Pancreas (tissue), 10 donors: ENCODE results near the gene HOXA10. TPM values are rescaled to one million over a fixed set of nuclear protein-coding genes. Genes with fewer than 3 reads are reported as not detected.
A peak's percentile ranks its signal among the peaks of the same experiment; 100 is the strongest.

Experiments
- ATAC-seq, 4 donors: fragments of 200-7000 bp; cut with Tn5 transposase; one replicate each; pipeline versions ENCODE4 v1.8.0 to v1.9.1; 2020; ENCODE audit warnings: mild to moderate bottlenecking in 4 of 4, moderate library complexity in 4 of 4
- DNase-seq, 6 donors: peaks; one replicate each; pipeline ENCODE4 v3.0.0-alpha.2; 2020
- FAIRE-seq: peaks from 2 replicates; lab custom pipeline; 2012; peaks lifted over from hg19 to GRCh38; lab: Jason Lieb, UNC
- H3K27ac ChIP-seq, 4 donors: fragments of 200-600 bp; sonication (generic); 1 replicate in 3 of 4; 2 replicates in 1 of 4; pipeline versions ENCODE4 v1.5.0 to v1.8.0; 2020
- H3K27me3 ChIP-seq, 4 donors: fragments of 200-600 bp; one replicate each; pipeline ENCODE4 v1.8.0; 2021
- H3K36me3 ChIP-seq, 3 donors: fragments of 200-600 bp; sonication (generic) in 1 of 3; one replicate each; pipeline versions ENCODE4 v1.5.0 to v1.8.0; 2020 to 2021
- H3K4me1 ChIP-seq, 3 donors: fragments of 200-600 bp; one replicate each; pipeline ENCODE4 v1.8.0; 2021
- H3K4me3 ChIP-seq, 4 donors: fragments of 200-600 bp; sonication (generic) in 2 of 4; one replicate each; pipeline versions ENCODE4 v1.5.0 to v1.8.0; 2020 to 2021
- H3K9me3 ChIP-seq, 4 donors: fragments of 200-600 bp; one replicate each; pipeline ENCODE4 v1.8.0; 2021
- WGBS, 2 donors: extraction: QIAGEN DNeasy Blood & Tissue Kit; methylation state at CpG; one replicate each; pipeline ENCODE4 v1.1.7; 2013; 5-methylcytosine and 5-hydroxymethylcytosine counted together
- intact Hi-C, 3 donors: fragments of 100-400 bp; cut with DNase I; formaldehyde crosslinking; loops; one replicate each; pipeline versions ENCODE4 v1.11.1 to v1.14.2; 2022
- polyA plus RNA-seq, 2 donors: library from polyadenylated mRNA; stranded (reverse); fragments of 200-250 nt; gene quantifications; one replicate each; pipeline ENCODE4 v1.2.3, GENCODE V29; 2013
- total RNA-seq, 6 donors: library from RNA; stranded (reverse); fragmentation: NEBNext Ultra II Directional in 4 of 6; extraction: Animal tissue kit (Norgen Biotek cat#: 25700) in 4 of 6; gene quantifications; one replicate each; pipeline versions ENCODE4 v1.2.1 to v1.2.4, GENCODE V29; 2021 to 2023
- TF ChIP-seq, protein P1 (sequence below), 4 donors: fragments of 200-600 bp; sonication (generic) in 3 of 4; IDR thresholded peaks; one replicate each; pipeline versions ENCODE4 v1.5.0 to v1.8.0; 2021; ENCODE audit warnings: antibody characterized with exemption in 4 of 4
- donor health status: healthy with polysubstance abuse.
- donor health status: DM: no; HTN: no; CAD: no; lungs with moderate emphysema.
- donor health status: DM: no; HTN: no; CAD: no.
- donor health status: control.
- donor health status: control.
- donor health status: Bipolar disorder and iron deficiency.
- donor health status: DM: yes; HTN: yes; CAD: no.
- donor health status: DM: no; HTN: no; CAD: no.
- donor health status: DM: no; HTN: no; CAD: no.
- donor health status: DM: yes; HTN: yes; CAD: no.

HOXA10 gene
- total and polyA plus RNA-seq, 8 donors: 0.09 to 0.18 (median 0.14) TPM; not detected in 4

DNA sequence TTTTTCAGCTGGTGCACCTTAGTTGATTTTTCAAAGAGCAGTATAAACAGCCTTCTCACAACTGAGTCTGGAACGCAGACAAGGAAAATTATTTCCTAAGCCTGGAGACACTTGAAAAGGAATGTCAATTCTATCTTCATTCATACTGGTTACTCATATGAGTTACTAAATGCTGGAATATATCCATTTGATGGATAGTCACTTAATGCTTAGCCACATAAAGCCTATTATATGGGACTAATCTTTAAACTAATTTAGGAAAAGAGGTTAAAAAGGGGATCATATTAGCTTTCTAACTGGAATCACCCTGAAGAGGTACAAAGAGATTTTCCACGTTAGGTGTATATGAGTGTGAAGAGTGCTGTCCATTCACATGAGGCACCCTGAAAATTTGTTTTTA is 41.9 kb downstream of the HOXA10 start:
- FAIRE-seq (no peak), ATAC-seq (no peak), DNase-seq (no peak)
- no peaks in the 10 kb centered on the region for H3K36me3 ChIP-seq
- no peaks in the 10 kb centered on the region for H3K9me3 ChIP-seq
- intact Hi-C loops: no loop called here
- H3K27me3 ChIP-seq: peaks cover 0 to 78% (median 15%) of the 10 kb centered on the region in 4 donors
- H3K4me3 ChIP-seq: no peak overlapping the region
- WGBS, 2 donors: 23 to 28% methylated on average over 2 of the region's 2 CpGs
- TF ChIP-seq, protein P1, sequence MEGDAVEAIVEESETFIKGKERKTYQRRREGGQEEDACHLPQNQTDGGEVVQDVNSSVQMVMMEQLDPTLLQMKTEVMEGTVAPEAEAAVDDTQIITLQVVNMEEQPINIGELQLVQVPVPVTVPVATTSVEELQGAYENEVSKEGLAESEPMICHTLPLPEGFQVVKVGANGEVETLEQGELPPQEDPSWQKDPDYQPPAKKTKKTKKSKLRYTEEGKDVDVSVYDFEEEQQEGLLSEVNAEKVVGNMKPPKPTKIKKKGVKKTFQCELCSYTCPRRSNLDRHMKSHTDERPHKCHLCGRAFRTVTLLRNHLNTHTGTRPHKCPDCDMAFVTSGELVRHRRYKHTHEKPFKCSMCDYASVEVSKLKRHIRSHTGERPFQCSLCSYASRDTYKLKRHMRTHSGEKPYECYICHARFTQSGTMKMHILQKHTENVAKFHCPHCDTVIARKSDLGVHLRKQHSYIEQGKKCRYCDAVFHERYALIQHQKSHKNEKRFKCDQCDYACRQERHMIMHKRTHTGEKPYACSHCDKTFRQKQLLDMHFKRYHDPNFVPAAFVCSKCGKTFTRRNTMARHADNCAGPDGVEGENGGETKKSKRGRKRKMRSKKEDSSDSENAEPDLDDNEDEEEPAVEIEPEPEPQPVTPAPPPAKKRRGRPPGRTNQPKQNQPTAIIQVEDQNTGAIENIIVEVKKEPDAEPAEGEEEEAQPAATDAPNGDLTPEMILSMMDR (IDR thresholded peaks at IDR 0.05): no peak
- no peak overlapping the region for H3K27ac ChIP-seq
- no peaks in the 10 kb centered on the region for H3K4me1 ChIP-seq

DNA sequence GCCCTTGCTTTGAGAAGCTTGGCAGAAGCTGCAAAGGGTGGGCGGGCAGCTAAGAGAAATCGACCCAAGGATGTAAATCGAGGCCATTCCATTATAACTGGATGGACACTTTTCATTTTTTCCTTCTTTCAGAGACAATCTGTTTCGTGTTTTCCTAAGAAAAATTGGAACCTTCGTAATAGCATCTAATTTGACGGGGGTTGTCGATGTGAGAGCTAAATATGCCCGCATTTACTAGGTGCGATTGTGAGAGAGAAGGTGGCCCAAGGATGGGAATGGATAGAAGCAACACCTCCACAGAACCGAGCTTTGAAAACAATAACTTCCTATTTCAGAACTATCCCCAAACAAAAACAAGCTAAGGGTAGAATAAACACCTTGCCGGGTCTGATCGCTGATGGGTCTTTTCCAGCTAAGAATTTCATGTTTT is 42.7 kb downstream of the HOXA10 start:
- Histone ChIP-seq H3K4me1 (no peaks in the 10 kb centered on the region), H3K4me3 (peak overlapping the region in 1 of 4 donors; percentile 46), H3K27ac (peak overlapping the region in 1 of 4 donors; percentile 50), H3K27me3 (peaks cover 0 to 75% (median 15%) of the 10 kb centered on the region in 4 donors), H3K36me3 (no peaks in the 10 kb centered on the region), H3K9me3 (no peaks in the 10 kb centered on the region)
- FAIRE-seq: no peak
- ATAC-seq: no peak
- WGBS, 2 donors: 15 to 18% methylated on average over 12 of the region's 12 CpGs
- TF ChIP-seq, protein P1 (IDR thresholded peaks at IDR 0.05): no peak
- intact Hi-C loops: no loop called here
- no peak for DNase-seq

- Histone ChIP-seq H3K36me3 (no peaks in the 10 kb centered on the region), H3K27me3 (peaks cover 0 to 75% (median 15%) of the 10 kb centered on the region in 4 donors), H3K9me3 (no peaks in the 10 kb centered on the region), H3K27ac (peak within 1 kb of the TSS in 2 of 4 donors; percentile 43 to 50), H3K4me3 (peak within 1 kb of the TSS in 3 of 4 donors; percentile 24 to 46 (median 26)), H3K4me1 (no peaks in the 10 kb centered on the region)
- intact Hi-C loops: no loop called here
- DNase-seq (peak in 5 of 6 donors; percentile 37 to 81 (median 68)), FAIRE-seq (no peak), ATAC-seq (peak in 3 of 4 donors; percentile 86 to 95 (median 91))
- WGBS, 2 donors: 5 to 9% methylated on average over 43 to 67 of the region's 67 CpGs
- TF ChIP-seq, protein P1 (IDR thresholded peaks at IDR 0.05): no peak
Measured at GRCh38 chr7:27130540-27131389, 43.4 kb downstream of the HOXA10 start, which contains the start of gene HOXA4. Gene HOXA4, minus strand, starts transcription at chr7:27130757. Its CDS starts 24 bp downstream, at chr7:27130733.

DNA sequence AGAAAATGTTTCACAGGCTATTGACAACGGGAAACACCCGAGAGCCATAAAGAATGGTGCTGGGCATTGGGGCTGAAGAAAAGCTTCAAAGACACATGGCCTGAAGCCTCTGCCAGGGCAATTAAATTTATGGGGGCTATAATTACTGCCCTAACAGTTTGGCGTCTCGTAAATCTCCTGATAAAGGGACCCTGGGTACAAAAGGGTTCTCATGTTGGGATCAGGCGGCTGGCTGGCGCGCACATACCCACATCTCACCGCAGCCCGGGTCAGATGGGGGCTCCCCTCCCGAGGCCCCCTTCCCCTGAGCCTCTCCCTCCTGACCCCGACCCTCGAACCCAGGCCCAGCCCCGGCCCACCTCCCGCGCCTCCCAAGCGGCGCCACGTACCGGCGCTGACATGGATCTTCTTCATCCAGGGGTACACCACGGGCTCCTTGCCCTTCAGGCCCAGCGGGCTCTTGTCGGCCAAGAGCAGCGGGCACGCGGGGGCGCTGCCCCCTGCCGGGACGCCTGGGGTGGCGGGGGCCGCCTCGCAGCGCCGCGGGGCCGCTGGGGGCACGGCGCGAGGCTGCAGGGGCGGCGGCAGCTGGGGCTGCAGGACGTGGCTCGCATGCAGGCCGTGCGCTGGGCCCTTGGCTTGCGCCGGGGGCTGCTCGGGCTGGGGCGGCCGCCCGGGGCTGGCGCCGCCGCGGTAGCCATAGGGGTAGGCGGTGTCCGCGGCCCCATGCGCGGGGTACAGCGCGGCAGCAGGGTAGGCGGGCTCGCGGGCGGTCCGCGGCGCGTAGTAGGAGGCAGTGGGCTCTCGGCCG is 44.2 kb downstream of the HOXA10 start:
- no peaks in the 10 kb centered on the region for H3K36me3 ChIP-seq
- DNase-seq (no peak), ATAC-seq (peak in 2 of 4 donors; percentile 9 to 34), FAIRE-seq (no peak)
- no peaks in the 10 kb centered on the region for H3K4me1 ChIP-seq
- H3K4me3 ChIP-seq: peak overlapping the region in 2 of 4 donors; percentile 26 to 46
- TF ChIP-seq, protein P1 (IDR thresholded peaks at IDR 0.05): no peak
- H3K9me3 ChIP-seq: no peaks in the 10 kb centered on the region
- 5 to 10% methylated on average over 39 to 72 of the region's 72 CpGs for WGBS, 2 donors
- intact Hi-C loops: no loop called here
- H3K27me3 ChIP-seq: peaks cover 0 to 70% (median 15%) of the 10 kb centered on the region in 4 donors
- H3K27ac ChIP-seq: peak overlapping the region in 2 of 4 donors; percentile 43 to 50
